CD1c-positive myeloid dendritic cell (primary cell): ENCODE measurements around the gene YIPF6.
"Not testable (repeated sequence)": the region's sequence is repeated elsewhere in the genome, so short reads cannot be mapped to it uniquely, and the experiment has no call there.

Source experiments
- DNase-seq: peaks from one replicate; pipeline ENCODE4 v3.0.0-alpha.2; 2016; ENCODE audit errors: extremely low spot score

Gene YIPF6

GRCh38 chrX:68506649-68507048 lies 7.8 kb downstream of the YIPF6 start:
- DNase-seq = no peak

DNA sequence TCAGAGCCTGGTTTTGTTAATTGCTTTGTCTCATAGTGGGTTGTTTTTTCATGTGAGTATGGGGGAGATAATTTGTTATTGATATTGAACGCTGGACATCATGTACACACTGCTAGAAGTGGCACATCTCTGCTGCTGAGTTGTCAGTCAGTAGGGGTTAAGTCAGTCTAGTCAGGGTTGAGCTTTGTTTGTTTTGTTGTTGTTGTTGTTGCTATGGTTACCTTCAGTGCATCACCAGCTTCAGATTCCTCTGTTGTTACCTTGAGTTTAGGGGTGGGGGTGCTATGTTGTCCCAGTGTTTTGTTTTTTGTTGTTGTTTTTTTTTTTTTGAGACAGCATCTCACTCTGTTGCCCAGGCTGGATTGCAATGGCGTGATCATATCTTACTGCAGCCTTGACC lies 9.9 kb downstream of the YIPF6 start:
- DNase-seq = no peak

DNA sequence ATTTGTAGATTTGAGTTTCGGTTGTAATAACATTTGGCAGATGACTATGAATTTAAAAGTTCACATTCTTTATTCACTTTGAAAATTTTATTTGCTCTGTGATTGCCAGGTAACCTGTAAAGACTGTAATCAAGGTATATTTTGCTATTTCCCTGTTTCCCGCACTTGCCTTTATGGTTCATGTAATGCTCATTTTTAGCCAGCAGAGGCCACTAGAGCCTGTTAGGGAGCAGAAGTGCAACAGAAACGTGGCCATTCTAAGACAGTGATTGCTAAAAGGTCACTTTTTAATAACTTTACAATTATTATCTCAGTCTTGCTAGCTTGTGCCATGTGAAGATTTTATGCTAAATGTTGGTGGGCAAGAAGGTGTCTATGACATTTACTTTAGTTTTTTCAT lies 12.4 kb downstream of the YIPF6 start:
- peak; percentile 63 for DNase-seq

DNA sequence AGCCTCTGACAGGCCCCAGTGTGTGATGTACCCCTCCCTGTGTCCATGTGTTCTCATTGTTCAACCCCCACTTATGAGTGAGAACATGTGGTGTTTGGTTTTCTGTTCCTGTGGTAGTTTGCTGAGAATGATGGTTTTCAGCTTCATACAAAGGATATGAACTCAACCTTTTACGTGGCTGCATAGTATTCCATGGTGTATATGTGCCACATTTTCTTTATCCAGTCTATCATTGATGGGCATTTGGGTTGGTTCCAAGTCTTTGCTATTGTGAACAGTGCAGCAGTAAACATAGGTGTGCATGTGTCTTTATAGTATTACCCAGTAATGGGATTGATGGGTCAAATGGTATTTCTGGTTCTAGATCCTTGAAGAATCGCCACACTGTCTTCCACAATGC lies 25.8 kb downstream of the YIPF6 start:
- not testable (repeated sequence) for DNase-seq

DNA sequence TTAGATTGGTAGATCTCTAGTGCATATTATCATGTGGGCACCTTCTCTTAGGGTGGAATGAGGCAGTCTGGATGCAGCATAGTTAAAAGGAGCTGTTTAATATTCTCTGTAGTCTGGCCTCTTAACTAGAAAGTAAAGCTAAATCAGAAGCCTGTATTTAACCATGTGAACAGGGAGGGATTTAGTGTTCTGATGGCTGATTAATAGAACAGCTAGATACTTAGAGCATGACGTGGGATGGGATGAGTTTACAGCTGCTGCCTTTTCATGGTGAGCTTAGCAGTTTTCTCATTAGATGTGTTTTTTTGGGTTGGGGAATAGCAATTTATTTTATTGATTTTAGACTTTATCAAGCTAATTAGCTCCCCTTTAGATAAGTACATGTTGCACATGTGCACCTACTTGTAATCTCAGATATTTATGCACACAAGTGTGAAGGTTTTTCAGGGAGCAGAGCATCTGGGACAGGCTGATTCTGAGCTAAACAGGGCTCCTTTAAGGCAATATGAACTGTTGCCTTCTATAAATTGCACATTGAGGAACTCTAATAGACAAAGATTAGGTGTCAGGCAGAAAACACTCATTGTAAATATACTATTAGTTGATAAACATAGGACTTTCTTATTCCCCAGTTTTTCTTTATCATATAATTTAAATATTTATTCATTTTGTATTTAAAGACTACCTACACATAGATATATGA lies 34.1 kb downstream of the YIPF6 start:
- DNase-seq = no peak

DNA sequence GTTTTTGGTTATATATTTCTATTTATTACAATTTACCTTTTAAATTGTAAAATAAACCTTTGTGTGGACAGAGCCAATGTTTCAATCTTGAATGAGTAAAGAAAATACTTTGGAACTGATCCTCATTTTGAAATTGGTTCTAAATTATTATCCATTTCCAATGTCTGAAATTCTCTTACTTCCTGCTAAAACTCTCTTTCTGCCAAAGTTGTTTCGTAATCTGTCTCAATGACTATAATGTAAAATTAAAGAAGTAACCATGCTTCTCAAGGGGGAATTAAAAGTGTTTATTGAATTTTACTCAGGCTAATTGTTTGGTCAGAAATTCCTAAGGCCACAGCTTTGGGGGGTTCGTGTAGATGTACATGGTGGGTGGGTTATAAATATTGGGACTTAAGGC lies 34.8 kb downstream of the YIPF6 start:
- DNase-seq = no peak

- no peak for DNase-seq
Observed at GRCh38 chrX:68534691-68535090, 35.8 kb downstream of the YIPF6 start.

GRCh38 chrX:68536429-68536828 lies 37.6 kb downstream of the YIPF6 start:
- DNase-seq = no peak

- DNase-seq = no peak
Observed at GRCh38 chrX:68536884-68537283, 38.0 kb downstream of the YIPF6 start.

DNA sequence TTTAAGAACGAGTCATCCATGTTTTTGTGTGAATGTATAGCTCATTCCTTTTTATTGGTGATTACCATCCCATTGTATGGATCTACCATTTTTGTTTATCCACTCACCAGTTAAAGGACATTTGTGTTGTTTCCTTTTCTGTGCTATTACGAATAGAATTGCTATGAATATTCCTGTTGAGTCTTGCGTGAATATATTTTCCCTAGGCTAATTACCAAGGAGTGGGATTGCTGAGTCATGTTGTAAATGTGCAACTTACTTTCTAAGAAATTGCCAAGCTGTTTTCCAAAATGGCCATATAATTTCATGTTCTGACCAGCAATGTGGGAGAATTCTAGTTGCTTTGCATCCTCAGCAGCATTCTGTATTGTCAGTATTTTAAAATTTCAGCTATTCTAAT lies 51.3 kb downstream of the YIPF6 start:
- no peak for DNase-seq

- no peak for DNase-seq
Observed at GRCh38 chrX:68556036-68556435, 57.2 kb downstream of the YIPF6 start.

GRCh38 chrX:68557126-68557525 lies 58.3 kb downstream of the YIPF6 start:
- not testable (repeated sequence) for DNase-seq

- DNase-seq = not testable (repeated sequence)
Observed at GRCh38 chrX:68559905-68560304, 61.1 kb downstream of the YIPF6 start.

DNA sequence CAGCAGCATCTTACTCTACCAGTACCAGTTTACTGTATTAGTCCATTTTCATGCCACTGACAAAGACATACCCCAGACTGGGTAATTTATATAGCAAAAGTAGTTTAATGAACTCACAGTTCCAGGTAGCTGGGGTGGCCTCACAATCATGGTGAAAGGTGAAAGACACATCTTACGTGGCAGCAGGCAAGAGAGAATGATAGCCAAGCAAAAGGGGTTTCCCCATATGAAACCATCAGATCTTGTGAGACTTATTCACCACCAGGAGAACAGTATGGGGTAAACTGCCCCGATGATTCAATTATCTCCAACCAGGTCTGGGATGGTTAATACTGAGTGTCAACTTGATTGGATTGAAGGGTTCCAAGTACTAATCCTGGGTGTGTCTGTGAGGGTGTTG lies 69.3 kb downstream of the YIPF6 start:
- DNase-seq = no peak

GRCh38 chrX:68570598-68570997 lies 71.7 kb downstream of the YIPF6 start:
- no peak for DNase-seq

- DNase-seq = no peak
Observed at GRCh38 chrX:68571292-68571609, 72.4 kb downstream of the YIPF6 start.

DNA sequence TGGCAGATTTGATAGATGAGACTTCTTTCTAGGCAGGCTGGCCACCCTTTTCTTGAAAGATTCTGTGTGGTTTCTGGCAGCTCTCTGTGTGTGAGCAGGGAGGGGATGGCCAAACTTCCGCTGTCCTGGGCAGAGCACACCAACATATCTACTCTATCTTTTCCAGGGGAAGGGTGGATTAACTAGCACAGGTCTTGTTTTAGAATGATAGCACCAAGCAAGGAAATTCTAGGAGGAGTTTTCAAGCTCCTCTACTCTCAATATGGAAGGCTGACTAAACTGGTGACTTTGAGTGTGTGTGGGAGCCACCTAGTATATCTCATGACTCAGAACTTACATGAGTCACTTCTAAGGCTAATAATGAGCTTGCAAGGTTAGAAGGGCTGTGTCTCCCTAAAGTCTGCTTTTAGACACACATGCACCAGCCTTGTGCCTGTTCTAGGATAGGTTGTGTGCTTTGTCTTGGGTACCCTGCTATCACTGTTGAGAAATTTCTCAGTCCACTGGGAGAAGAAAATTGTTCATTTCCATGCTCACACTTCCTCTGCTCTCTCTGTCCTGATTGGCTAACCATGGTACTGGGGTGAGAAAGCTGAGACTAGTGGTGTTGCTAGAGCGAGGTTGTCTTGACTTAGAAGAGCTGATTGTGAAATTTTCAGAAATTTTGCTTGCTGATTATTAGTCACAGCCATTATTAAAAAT lies 72.9 kb downstream of the YIPF6 start:
- DNase-seq = peak; percentile 67

GRCh38 chrX:68574240-68574639 lies 75.4 kb downstream of the YIPF6 start:
- DNase-seq = no peak

DNA sequence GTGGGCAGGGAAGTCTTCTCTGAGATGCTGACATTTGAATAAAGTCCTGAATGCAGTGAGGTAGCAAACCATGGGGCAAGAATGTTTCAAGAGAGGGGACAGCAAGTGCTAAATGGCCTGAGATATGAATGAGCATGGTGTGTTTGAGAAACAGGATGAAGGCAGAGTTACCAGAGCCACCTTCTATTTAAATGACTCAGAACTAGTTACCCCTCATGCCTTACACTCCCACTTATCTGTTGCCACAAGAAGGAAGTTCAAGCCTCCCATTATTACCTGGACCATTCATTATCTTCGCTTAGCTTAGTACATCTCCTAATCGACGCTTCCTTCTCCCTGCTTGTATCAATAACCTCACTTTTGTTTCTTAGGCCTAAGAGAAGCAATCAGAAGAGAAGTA lies 81.0 kb downstream of the YIPF6 start:
- DNase-seq = no peak

GRCh38 chrX:68584221-68584620 lies 85.4 kb downstream of the YIPF6 start:
- peak; percentile 8 for DNase-seq
